Activated CD4-positive, alpha-beta T cell treated with anti-CD3 and anti-CD28 coated beads for 36 hours (primary cell): Measurements from ENCODE around the gene ENAH. TPM values are rescaled to one million over a fixed set of nuclear protein-coding genes. Genes with fewer than 3 reads are reported as not detected.
A peak's percentile ranks its signal among the peaks of the same experiment; 100 is the strongest.

Source experiments
- ATAC-seq: fragments of 200-7000 bp; cut with Tn5 transposase; one replicate; pipeline ENCODE4 v1.10.0; 2021; ENCODE audit warnings: mild to moderate bottlenecking, moderate library complexity
- CTCF ChIA-PET: fragments of 350-600 bp; sonication (Branson Sonifier 250); formaldehyde crosslinking; loops from one replicate; lab custom pipeline; 2021; ENCODE audit warnings: antibody characterized with exemption; lab: Charles Lee
- POLR2A ChIA-PET: fragments of 350-600 bp; sonication (Branson Sonifier 250); formaldehyde crosslinking; loops from one replicate; lab custom pipeline; 2021; ENCODE audit warnings: antibody characterized with exemption, inconsistent platforms; lab: Charles Lee
- DNase-seq: peaks from one replicate; pipeline ENCODE4 v3.0.0-alpha.2; 2020
- H3K27ac Mint-ChIP-seq: one replicate; pipeline ENCODE4 v1.8.0; 2021; ENCODE audit warnings: mixed read lengths
- H3K27me3 Mint-ChIP-seq: one replicate; pipeline ENCODE4 v1.8.0; 2021; ENCODE audit warnings: mixed read lengths
- H3K36me3 Mint-ChIP-seq: one replicate; pipeline ENCODE4 v1.8.0; 2021; ENCODE audit warnings: low read depth, mixed read lengths
- H3K4me1 Mint-ChIP-seq: one replicate; pipeline ENCODE4 v1.8.0; 2021; ENCODE audit warnings: mixed read lengths
- H3K4me3 Mint-ChIP-seq: one replicate; pipeline ENCODE4 v1.8.0; 2021; ENCODE audit warnings: mild to moderate bottlenecking, moderate library complexity, mixed read lengths
- H3K9me3 Mint-ChIP-seq: one replicate; pipeline ENCODE4 v1.8.0; 2021; ENCODE audit warnings: low read depth, mixed read lengths
- intact Hi-C, 2 experiments: fragments of 100-400 bp; cut with DNase I in 1 of 2; cut with micrococcal nuclease in 1 of 2; formaldehyde crosslinking; loops; one replicate each; pipeline versions ENCODE4 v1.14.2 to v1.15.1; 2022 to 2024; cut with DNase I, micrococcal nuclease
- total RNA-seq, 2 experiments: library from RNA; stranded (reverse); gene quantifications; one replicate each; pipeline ENCODE4 v1.2.3, GENCODE V29; 2021

The ENAH gene
- total RNA-seq, 2 experiments from 2014 or later = 0.62 to 0.81 TPM

GRCh38 chr1:225655509-225656258, 2.8 kb upstream of the ENAH start:
- ATAC-seq = no peak

GRCh38 chr1:225654688-225655508, 2.0 kb upstream of the ENAH start:
- ChIA-PET POLR2A (interaction anchor here (0.7 kb wide), 1 partner anchor 182 kb away, joined by 3 read pairs; no protein-coding TSS in a partner anchor), CTCF (interaction anchor here (0.6 to 1.7 kb wide), 7 partner anchors 10 to 257 kb away, joined by 3 to 7 read pairs (median 3); partner anchors contain the start of gene SRP9)
- peaks cover 29% of the 10 kb centered on the region for H3K27me3 Mint-ChIP-seq
- peaks cover 12% of the 10 kb centered on the region for H3K4me1 Mint-ChIP-seq
- intact Hi-C loops = loop anchor here (2.0 to 10.0 kb wide), 3 partner anchors 180 to 320 kb away; no protein-coding TSS in a partner anchor
- H3K36me3 Mint-ChIP-seq = no peaks in the 10 kb centered on the region
- no peak for DNase-seq
- H3K9me3 Mint-ChIP-seq = no peaks in the 10 kb centered on the region
- no peak overlapping the region for H3K4me3 Mint-ChIP-seq
- no peak overlapping the region for H3K27ac Mint-ChIP-seq
- ATAC-seq = no peak

More at GRCh38 chr1:225655509-225656258, 2.8 kb upstream of the ENAH start:
- Mint-ChIP-seq H3K4me1 (peaks cover 12% of the 10 kb centered on the region), H3K36me3 (no peaks in the 10 kb centered on the region), H3K4me3 (no peak overlapping the region), H3K27ac (no peak overlapping the region), H3K27me3 (peaks cover 25% of the 10 kb centered on the region), H3K9me3 (no peaks in the 10 kb centered on the region)
- intact Hi-C loops = loop anchor here (2.0 to 10.0 kb wide), 3 partner anchors 181 to 319 kb away; no protein-coding TSS in a partner anchor
- POLR2A ChIA-PET = interaction anchor here (0.7 kb wide), 1 partner anchor 182 kb away, joined by 3 read pairs; no protein-coding TSS in a partner anchor
- CTCF ChIA-PET = interaction anchor here (0.6 to 1.7 kb wide), 6 partner anchors 16 to 257 kb away, joined by 3 to 7 read pairs (median 3); partner anchors contain the start of gene SRP9
- peak; percentile 39 for DNase-seq

GRCh38 chr1:225654277-225654597, 1.3 kb upstream of the ENAH start:
- CTCF ChIA-PET = interaction anchor here (0.8 kb wide), 2 partner anchors 10 to 12 kb away, joined by 3 to 4 read pairs; no protein-coding TSS in a partner anchor
- Mint-ChIP-seq H3K4me3 (peak overlapping the region; percentile 71), H3K27me3 (peaks cover 31% of the 10 kb centered on the region), H3K27ac (no peak overlapping the region), H3K9me3 (no peaks in the 10 kb centered on the region), H3K36me3 (no peaks in the 10 kb centered on the region), H3K4me1 (peaks cover 12% of the 10 kb centered on the region)
- no peak for ATAC-seq
- intact Hi-C loops = loop anchor here (2.0 to 10.0 kb wide), 3 partner anchors 179 to 321 kb away; no protein-coding TSS in a partner anchor
- no peak for DNase-seq
- POLR2A ChIA-PET = no interaction called here

GRCh38 chr1:225653463-225654276, 747 bp upstream of the ENAH start:
- Mint-ChIP-seq H3K4me1 (peaks cover 12% of the 10 kb centered on the region), H3K9me3 (no peaks in the 10 kb centered on the region), H3K4me3 (peak overlapping the region; percentile 75), H3K36me3 (no peaks in the 10 kb centered on the region), H3K27ac (no peak overlapping the region), H3K27me3 (peaks cover 31% of the 10 kb centered on the region)
- ATAC-seq = peak; percentile 34
- CTCF ChIA-PET = no interaction called here
- intact Hi-C loops = loop anchor here (1.0 to 10.0 kb wide), 6 partner anchors 123 to 321 kb away; partner anchors contain the start of gene SRP9 (in 1 of the 2)
- POLR2A ChIA-PET = no interaction called here
- DNase-seq = peak; percentile 49

GRCh38 chr1:225651872-225652728, 823 bp downstream of the ENAH start:
- ChIA-PET CTCF (interaction anchor here (0.8 to 1.5 kb wide), 3 partner anchors 125 to 474 kb away, joined by 3 read pairs; partner anchors contain the start of gene SRP9), POLR2A (interaction anchor here (0.6 kb wide), 1 partner anchor 245 kb away, joined by 4 read pairs; no protein-coding TSS in a partner anchor)
- ATAC-seq (no peak), DNase-seq (no peak)
- Mint-ChIP-seq H3K9me3 (no peaks in the 10 kb centered on the region), H3K27me3 (peaks cover 34% of the 10 kb centered on the region), H3K36me3 (no peaks in the 10 kb centered on the region), H3K4me1 (peaks cover 12% of the 10 kb centered on the region), H3K27ac (peak overlapping the region; percentile 15), H3K4me3 (peak overlapping the region; percentile 75)
- intact Hi-C loops = loop anchor here (2.0 to 10.0 kb wide), 4 partner anchors 125 to 323 kb away; partner anchors contain the start of gene SRP9 (in 1 of the 2)

- ATAC-seq (no peak), DNase-seq (no peak)
- POLR2A ChIA-PET = interaction anchor here (0.6 kb wide), 1 partner anchor 244 kb away, joined by 4 read pairs; no protein-coding TSS in a partner anchor
- peak overlapping the region; percentile 75 for H3K4me3 Mint-ChIP-seq
- no peaks in the 10 kb centered on the region for H3K9me3 Mint-ChIP-seq
- H3K27me3 Mint-ChIP-seq = peaks cover 34% of the 10 kb centered on the region
- CTCF ChIA-PET = interaction anchor here (0.8 kb wide), 1 partner anchor 474 kb away, joined by 3 read pairs; no protein-coding TSS in a partner anchor
- H3K27ac Mint-ChIP-seq = no peak overlapping the region
- no peaks in the 10 kb centered on the region for H3K36me3 Mint-ChIP-seq
- intact Hi-C loops = loop anchor here (10.0 kb wide), 2 partner anchors 177 to 323 kb away; no protein-coding TSS in a partner anchor
- H3K4me1 Mint-ChIP-seq = peaks cover 12% of the 10 kb centered on the region
Measured at GRCh38 chr1:225651376-225651871, 1.5 kb downstream of the ENAH start.

- POLR2A ChIA-PET = no interaction called here
- peaks cover 36% of the 10 kb centered on the region for H3K27me3 Mint-ChIP-seq
- intact Hi-C loops = loop anchor here (10.0 kb wide), 2 partner anchors 175 to 325 kb away; no protein-coding TSS in a partner anchor
- DNase-seq (no peak), ATAC-seq (no peak)
- no peak overlapping the region for H3K27ac Mint-ChIP-seq
- no peaks in the 10 kb centered on the region for H3K9me3 Mint-ChIP-seq
- no peaks in the 10 kb centered on the region for H3K36me3 Mint-ChIP-seq
- H3K4me3 Mint-ChIP-seq = no peak overlapping the region
- CTCF ChIA-PET = interaction anchor here (0.6 to 1.4 kb wide), 2 partner anchors 8 to 23 kb away, joined by 3 read pairs; no protein-coding TSS in a partner anchor
- H3K4me1 Mint-ChIP-seq = peaks cover 12% of the 10 kb centered on the region
Measured at GRCh38 chr1:225650179-225650578, 2.7 kb downstream of the ENAH start.

- ChIA-PET CTCF (no interaction called here), POLR2A (no interaction called here)
- H3K4me3 Mint-ChIP-seq = no peak overlapping the region
Measured at GRCh38 chr1:225645194-225645895, 7.6 kb downstream of the ENAH start.

GRCh38 chr1:225644666-225645065, 8.3 kb downstream of the ENAH start:
- H3K4me3 Mint-ChIP-seq = no peak overlapping the region
- no peaks in the 10 kb centered on the region for H3K36me3 Mint-ChIP-seq
- POLR2A ChIA-PET = no interaction called here
- CTCF ChIA-PET = interaction anchor here (1.0 kb wide), 1 partner anchor 11 kb away, joined by 3 read pairs; no protein-coding TSS in a partner anchor
- H3K4me1 Mint-ChIP-seq = no peaks in the 10 kb centered on the region
- ATAC-seq (no peak), DNase-seq (no peak)
- intact Hi-C loops = no loop called here
- no peak overlapping the region for H3K27ac Mint-ChIP-seq
- no peaks in the 10 kb centered on the region for H3K9me3 Mint-ChIP-seq
- peaks cover 11% of the 10 kb centered on the region for H3K27me3 Mint-ChIP-seq

More at GRCh38 chr1:225645194-225645895, 7.6 kb downstream of the ENAH start:
- intact Hi-C loops = no loop called here
- no peak for DNase-seq
- no peaks in the 10 kb centered on the region for H3K9me3 Mint-ChIP-seq
- peaks cover 17% of the 10 kb centered on the region for H3K27me3 Mint-ChIP-seq
- no peaks in the 10 kb centered on the region for H3K36me3 Mint-ChIP-seq
- ATAC-seq = no peak
- no peaks in the 10 kb centered on the region for H3K4me1 Mint-ChIP-seq
- no peak overlapping the region for H3K27ac Mint-ChIP-seq
